ENCODE data around the gene FCRLA.

FCRLA gene

GRCh38 chr1:161763522-161764098, 56.6 kb downstream of the FCRLA start:
- Histone ChIP-seq H3K27ac (ENCODE audit: extremely low read depth, low read depth, low read length) (no peak overlapping the region), H3K4me1 (ENCODE audit: control insufficient read depth, insufficient read depth, low read length) (no peaks in the 10 kb centered on the region), H3K36me3 (ENCODE audit: control insufficient read depth in 2 of 2, insufficient read depth in 1 of 2, low read length in 2 of 2) (peaks cover 1 to 3% of the 10 kb centered on the region in 2 experiments; a peak in 2 of 3 replicates), H3K9me3 (ENCODE audit: control insufficient read depth, insufficient read depth, low read depth, low read length) (no peaks in the 10 kb centered on the region), H3K4me3 (ENCODE audit: low read depth, low read length) (no peak overlapping the region)
- CTCF ChIA-PET, result interaction anchor here (0.9 to 2.0 kb wide), 6 partner anchors 10 to 276 kb away, joined by 3 to 14 read pairs (median 3); partner anchors contain the start of gene DUSP12
- POLR2A ChIA-PET, result interaction anchor here (0.6 to 2.0 kb wide), 2 partner anchors 14 to 151 kb away, joined by 6 to 7 read pairs; partner anchors contain the start of gene DUSP12
- TF ChIP-seq ELK4 (IDR thresholded peaks at IDR 0.05; ENCODE audit: borderline replicate concordance, low read depth, low read length), result no peak
- no peak for TF ChIP-seq ZNF398 (tag by site-specific recombination; IDR thresholded peaks at IDR 0.05)
- TF ChIP-seq RBAK (tag by site-specific recombination; IDR thresholded peaks at IDR 0.05), result no peak
- 0 out of 2 replicates have a peak, but pooled peaks have one; percentile 12 for TF ChIP-seq ZEB2 (tag by site-specific recombination; IDR thresholded peaks at IDR 0.05)

Data from HEK293 (cell line).